GM08714 (cell line): Measurements from ENCODE around the gene TRMT2A.

Experiments
- H3K4me3 ChIP-seq: fragments of 200-500 bp; sonication (Bioruptor generic); 2 replicates; pipeline ENCODE4 v1.5.1; 2014; ENCODE audit warnings: mild to moderate bottlenecking, low read length, inconsistent platforms
- ZNF274 ChIP-seq: IDR thresholded peaks from 2 replicates; pipeline ENCODE4 v1.6.1; 2012; ENCODE audit warnings: mild to moderate bottlenecking, low read depth, low read length

Gene TRMT2A

DNA sequence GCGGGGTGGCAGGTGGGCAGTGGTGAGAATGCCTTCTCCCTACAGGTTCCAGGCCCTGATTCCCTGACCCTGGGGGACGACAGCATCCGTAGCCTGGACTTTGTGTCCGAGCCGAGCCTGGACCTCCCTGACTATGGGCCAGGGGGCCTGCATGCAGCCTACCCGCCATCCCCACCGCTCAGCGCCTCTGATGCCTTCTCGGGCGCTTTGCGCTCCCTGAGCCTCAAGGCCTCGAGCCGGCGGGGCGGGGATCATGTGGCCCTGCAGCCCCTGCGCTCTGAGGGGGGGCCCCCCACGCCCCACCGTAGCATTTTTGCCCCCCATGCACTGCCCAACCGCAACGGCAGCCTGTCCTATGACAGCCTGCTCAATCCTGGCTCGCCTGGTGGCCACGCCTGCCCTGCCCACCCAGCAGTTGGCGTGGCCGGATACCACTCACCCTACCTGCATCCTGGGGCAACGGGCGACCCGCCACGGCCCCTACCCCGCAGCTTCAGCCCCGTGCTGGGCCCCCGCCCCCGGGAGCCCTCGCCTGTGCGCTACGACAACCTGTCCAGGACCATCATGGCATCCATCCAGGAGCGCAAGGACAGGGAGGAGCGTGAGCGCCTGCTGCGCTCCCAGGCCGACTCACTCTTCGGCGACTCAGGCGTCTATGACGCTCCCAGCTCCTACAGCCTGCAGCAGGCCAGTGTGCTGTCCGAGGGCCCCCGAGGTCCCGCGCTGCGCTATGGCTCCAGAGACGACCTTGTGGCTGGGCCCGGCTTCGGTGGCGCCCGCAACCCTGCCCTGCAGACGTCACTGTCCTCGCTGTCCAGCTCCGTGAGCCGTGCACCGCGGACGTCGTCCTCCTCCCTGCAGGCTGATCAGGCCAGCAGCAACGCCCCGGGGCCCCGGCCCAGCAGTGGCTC is 25.9 kb upstream of the TRMT2A start:
- H3K4me3 ChIP-seq: no peak overlapping the region
- TF ChIP-seq ZNF274: no peak

DNA sequence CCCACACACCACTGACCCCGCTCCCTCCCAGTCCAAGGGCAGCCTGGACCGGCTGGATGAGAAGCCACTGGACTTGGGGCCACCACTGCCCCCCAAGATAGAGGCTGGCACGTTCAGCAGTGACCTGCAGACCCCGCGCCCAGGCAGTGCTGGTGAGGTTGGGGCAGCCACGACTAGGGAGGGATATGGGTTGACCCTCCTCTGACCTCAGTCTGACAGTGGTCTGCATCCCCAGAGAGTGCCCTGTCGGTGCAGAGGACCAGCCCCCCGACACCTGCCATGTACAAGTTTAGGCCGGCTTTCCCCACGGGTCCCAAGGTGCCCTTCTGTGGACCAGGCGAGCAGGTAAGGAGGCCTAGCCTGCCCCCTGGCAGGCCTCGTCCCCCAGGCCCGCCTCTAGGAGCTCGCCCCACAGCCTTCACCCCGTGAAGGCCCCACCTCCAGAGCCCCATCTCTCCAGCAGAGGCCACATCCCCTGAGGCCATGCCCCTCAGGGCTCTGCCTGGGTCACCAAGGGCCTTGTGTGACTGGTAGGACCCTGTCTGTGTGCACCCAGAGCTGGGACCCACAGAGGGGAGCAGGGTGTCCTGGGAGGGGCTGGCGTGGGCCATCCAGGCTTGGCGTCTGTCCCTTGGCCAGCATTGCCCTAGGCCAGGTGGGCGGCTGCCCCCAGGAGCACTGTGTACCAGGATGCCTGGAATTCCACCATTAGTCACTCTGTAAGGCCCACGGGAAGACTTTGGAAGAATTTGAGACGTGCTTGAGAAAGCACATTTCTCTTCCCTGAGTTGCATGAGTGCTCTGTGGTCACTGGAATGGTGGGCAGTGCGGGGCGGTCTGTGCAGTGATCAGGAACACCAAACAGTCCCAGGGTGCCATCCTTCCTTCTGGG is 24.4 kb upstream of the TRMT2A start:
- no peak overlapping the region for H3K4me3 ChIP-seq
- no peak for TF ChIP-seq ZNF274

DNA sequence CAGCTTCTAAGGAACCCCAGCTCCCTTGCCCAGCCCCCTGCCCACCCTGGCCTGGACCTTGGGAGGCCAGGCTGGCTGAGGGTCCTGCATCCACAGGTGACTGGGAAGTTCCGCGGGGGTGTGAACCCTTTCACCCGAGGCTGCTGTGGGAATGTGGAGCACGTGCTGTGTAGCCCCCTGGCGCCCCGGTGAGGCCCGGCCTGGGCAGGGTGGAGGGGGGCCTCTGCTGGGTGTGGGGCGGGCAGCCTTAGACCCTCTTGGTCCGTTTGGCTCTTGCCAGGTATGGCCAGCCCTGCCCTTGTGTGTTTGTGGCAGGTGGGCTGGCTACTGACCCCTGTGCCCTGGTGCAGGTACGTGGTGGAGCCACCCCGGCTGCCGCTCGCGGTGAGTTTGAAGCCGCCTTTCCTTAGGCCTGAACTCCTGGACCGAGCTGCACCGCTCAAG is 23.5 kb upstream of the TRMT2A start:
- TF ChIP-seq ZNF274: no peak
- H3K4me3 ChIP-seq: no peak overlapping the region

DNA sequence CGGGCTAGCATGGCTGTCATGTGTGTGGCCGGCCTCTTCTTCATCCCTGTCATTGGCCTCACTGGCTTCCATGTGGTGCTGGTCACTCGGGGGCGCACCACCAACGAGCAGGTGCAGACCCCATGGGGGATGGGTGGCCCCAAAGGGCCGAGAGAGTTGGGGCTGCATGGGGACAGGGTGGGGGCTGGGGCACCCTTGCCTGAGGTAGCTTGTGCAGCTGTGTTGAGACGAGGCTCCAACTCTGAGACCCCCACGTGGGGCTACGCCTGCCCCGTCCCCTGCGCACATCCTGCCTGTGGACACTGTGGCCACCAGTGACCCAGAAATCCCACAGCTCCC is 23.1 kb upstream of the TRMT2A start:
- no peak for TF ChIP-seq ZNF274

DNA sequence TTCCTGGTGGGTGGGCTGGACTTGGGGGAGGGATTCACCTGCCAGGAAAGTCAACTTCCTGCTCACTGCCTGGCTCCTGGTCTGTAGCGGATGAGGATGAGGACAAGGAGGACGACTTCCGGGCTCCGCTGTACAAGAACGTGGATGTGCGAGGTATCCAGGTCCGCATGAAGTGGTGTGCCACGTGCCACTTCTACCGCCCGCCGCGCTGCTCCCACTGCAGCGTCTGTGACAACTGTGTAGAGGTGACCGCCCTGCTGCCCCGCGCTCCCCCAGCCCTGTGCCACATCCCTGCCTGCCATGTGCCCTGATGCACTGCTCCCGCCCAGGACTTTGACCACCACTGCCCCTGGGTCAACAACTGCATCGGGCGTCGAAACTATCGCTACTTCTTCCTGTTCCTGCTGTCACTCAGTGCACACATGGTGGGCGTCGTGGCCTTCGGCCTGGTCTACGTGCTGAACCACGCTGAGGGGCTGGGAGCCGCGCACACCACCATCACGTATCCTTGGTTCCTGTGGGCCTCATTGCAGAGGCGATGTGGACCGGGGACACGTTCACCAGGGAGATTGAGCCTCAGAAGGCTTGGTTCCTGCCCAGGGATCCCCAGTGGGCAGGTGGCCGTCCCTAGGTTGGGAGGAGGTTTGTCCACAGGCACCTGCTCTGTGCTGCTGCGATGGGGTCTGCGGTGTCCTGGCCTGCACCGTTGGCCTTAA is 22.5 kb upstream of the TRMT2A start:
- H3K4me3 ChIP-seq: no peak overlapping the region
- TF ChIP-seq ZNF274: no peak

More for the DNA sequence above, 23.1 kb upstream of the TRMT2A start:
- H3K4me3 ChIP-seq: no peak overlapping the region

DNA sequence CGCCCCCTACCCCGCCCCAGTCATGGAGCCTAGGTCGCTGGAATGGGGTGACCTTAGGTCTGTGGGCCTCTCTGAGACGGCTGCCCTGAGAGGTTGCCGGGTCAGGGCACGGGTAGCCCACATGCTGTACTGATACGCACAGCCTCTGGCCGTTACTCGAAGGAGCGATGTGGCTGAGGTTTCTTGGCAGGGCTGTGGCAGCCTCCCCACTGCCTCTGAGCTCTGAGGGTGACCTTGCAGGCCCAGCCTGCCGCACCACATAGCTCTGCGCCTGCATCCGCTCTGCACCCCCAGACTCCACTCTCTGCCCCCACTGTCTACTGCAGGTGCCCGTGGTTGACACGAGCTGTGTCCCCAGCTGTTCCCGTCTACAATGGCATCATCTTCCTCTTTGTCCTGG is 21.8 kb upstream of the TRMT2A start:
- TF ChIP-seq ZNF274: no peak
- no peak overlapping the region for H3K4me3 ChIP-seq

DNA sequence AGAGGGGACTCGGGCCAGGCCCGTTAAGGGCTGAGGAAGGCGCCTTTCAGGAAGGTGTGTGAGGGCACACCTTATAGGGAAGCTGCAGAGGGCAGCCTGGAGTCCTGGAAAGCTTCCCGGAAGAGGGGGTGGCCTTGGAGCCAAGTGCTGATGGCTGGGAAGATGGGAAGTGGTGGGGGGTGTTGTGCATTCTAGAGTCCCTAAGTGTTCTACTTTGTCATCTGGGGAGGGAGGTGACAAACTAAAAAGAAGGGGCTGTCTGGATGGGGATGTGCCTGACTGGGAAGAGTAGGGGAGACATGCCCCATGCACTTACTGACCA is 21.4 kb upstream of the TRMT2A start:
- no peak for TF ChIP-seq ZNF274
- H3K4me3 ChIP-seq: no peak overlapping the region

DNA sequence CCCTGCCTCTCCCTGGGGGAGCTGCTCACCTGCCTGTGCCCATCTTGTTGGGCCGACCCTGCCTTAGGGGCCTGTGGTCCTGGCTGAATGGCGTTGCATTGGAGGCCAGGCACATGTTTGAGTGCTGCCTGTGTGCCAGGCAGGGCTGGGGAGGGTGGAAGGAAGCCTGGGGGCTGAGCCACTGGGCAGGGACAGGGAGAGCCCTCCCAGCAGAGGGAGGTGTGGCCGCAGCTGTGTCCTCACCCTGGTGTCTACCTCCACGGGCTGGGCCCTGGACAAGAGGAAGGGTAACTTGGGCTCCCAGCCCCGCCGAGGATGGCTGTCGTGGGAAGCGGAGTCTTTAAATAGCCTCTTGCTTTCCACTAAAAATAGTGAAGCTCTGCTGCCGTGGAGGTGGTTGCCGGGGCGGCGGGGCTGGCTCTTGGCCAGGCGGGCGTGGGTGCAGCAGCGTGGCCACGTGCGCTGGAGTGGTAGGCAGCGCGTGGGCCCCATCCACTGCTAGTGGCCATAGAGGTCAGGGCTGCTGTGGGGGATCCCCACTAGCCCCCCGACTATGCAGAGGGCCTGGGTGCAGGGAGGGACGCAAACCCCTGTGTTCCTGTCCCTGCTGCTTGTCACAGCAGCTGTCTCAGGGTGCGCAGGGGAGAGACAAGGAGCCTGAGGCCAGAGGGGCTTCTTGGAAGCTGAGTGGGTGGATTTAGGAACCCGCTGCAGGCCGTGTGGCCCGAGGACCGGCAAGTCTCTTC is 20.8 kb upstream of the TRMT2A start:
- H3K4me3 ChIP-seq: no peak overlapping the region

DNA sequence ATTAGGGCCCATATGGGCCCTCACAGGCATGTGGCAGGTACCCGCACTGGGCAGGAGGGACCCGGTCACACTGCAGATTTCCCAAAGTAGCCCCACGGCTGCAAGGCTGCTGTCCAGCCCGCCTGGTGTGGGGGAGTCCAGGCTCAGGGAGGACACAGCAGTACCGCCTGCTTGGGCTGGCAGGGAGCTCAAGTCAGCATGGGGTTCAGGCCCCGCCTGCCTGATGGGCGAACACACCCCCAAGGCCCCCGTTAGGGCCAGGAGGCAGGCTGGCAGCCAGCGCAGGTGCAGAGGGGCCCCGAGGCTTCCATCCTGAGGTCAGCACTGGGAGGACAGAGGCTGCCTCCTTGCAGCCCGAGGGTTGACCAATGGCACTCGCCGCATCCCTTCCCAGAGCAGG is 20.1 kb upstream of the TRMT2A start:
- H3K4me3 ChIP-seq: no peak overlapping the region
- no peak for TF ChIP-seq ZNF274

More for the DNA sequence above, 20.8 kb upstream of the TRMT2A start:
- TF ChIP-seq ZNF274: no peak

DNA sequence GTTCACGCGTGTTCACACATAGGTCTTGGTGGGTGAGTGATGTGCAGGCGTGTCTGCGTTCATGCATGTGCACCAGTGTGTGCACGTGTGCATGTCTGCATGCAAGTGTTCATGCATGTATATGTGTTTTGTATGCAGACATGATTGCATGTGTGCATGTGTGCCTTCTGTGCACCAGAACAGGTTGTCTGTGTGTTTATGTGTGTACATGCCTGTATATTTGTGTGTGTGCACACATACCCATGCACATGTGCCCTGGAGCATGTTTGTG is 19.5 kb upstream of the TRMT2A start:
- H3K4me3 ChIP-seq: no peak overlapping the region
- TF ChIP-seq ZNF274: no peak

DNA sequence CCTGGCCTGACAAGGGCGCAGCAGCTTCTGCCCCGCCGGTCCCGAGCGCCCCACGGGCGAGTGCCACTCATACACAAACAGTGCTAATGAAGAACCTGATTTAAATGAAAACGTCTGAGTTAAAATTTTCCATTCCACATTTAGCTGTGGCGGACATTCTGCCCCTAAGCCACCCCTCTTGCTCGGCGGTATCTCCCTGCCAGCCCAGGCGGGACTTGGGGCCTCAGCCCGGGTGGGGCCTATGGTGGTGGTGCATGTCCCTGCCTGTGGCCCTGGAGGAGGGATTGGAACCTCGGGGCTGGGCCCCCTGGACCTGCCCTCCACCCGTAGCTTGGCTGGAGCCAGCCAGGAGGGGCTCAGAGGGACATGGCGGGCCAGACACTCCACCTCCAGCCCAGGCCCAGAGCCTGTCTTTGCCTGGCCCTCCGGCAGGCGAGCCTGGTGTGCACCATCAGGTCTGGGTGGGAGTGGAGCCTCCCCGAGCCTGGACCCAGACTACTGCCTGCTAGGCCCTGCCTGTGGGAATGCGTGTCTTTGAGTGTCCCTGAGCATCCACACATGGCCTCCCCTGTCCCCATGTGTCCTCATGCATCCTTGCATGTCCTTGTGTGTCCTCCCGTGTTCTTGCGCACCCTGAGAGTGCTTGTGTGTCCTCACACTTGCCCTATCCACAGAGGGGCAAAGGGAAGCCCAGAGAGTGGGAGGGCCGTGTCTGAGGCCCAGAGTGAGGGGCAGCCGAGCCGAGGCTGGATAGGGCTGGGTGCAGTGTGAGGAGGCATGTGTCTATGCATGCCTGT is 19.0 kb upstream of the TRMT2A start:
- no peak overlapping the region for H3K4me3 ChIP-seq
- TF ChIP-seq ZNF274: no peak

DNA sequence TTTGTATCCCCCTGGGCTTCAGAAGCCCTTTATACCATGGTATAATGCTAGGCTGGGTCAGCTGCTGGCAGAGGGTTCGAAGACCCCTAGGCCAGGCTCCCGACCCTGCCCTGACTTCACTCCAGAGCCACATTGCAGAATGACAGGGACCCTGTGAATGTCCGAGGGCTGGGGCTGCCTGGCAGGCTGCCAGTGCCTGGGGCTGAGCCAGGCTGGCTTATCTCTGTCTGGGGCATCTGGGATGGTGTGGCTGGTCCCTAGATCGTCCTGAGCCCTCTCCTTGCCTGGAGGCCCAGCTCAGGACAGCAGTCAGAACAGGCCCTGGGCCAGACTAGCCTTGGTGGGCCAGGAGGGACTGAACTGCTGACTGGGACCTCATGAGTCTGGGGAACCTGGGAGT is 18.2 kb upstream of the TRMT2A start:
- TF ChIP-seq ZNF274: no peak
- H3K4me3 ChIP-seq: no peak overlapping the region

DNA sequence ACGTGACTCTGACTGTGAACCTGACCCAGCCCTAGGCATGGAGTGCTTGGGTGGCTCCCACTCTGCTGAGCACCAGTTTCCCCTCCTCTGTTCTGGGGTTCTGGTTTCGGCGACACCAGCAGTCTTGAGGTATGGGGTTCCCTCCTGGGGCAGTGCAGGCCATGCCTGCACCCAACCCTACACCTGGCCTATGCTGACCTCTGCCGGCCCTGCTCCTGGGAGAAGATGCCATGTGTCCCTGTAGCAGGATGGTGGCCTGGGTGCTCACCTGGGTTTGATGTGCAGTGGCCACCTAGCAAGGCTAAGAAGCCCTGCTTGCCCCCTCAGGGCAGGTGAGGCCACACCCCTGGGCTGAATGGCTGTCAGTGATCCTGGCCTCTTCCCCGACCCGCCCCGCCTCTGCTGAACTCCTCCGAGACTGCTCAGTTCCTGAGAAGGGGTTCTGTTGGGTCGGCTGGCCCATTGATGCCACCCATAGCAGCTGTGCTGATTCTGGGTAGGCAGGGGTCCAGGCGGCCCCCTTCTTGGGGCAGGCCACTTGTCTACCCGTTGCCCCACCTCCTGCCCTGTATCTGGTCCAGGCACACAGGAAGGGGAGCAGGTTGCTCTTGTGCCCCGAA is 17.0 kb upstream of the TRMT2A start:
- no peak overlapping the region for H3K4me3 ChIP-seq

More for the DNA sequence above, 17.0 kb upstream of the TRMT2A start:
- TF ChIP-seq ZNF274: no peak
